IPS DF 6.9 (cell line): ENCODE measurements around the gene SESTD1.

Source experiments
- DNase-seq: peaks from one replicate; pipeline ENCODE4 v3.0.0-alpha.2; 2013; ENCODE audit warnings: low read depth, low spot score
- H3K27ac ChIP-seq: one replicate; pipeline ENCODE4 v1.5.1; 2013; ENCODE audit warnings: low read length, control low read depth
- H3K27me3 ChIP-seq: 2 replicates; pipeline ENCODE4 v1.6.1; 2013; ENCODE audit warnings: mild to moderate bottlenecking, low read length; ENCODE audit not compliant: control insufficient read depth, insufficient read depth
- H3K36me3 ChIP-seq: 2 replicates; pipeline ENCODE4 v1.6.1; 2013; ENCODE audit warnings: low read length; ENCODE audit not compliant: control insufficient read depth, insufficient read depth
- H3K4me1 ChIP-seq: 2 replicates; pipeline ENCODE4 v1.6.1; 2013; ENCODE audit warnings: low read length; ENCODE audit not compliant: control insufficient read depth, insufficient read depth
- H3K4me3 ChIP-seq: 2 replicates; pipeline ENCODE4 v1.5.1; 2013; ENCODE audit warnings: mild to moderate bottlenecking, low read length
- H3K9me3 ChIP-seq: 2 replicates; pipeline ENCODE4 v1.6.1; 2013; ENCODE audit warnings: low read length, inconsistent platforms; ENCODE audit not compliant: control insufficient read depth, insufficient read depth
- WGBS: extraction: QIAGEN DNeasy Blood & Tissue Kit; methylation state at CpG from one replicate; pipeline ENCODE4 v1.1.7; 2013; ENCODE audit warnings: mixed read lengths, missing lambda C conversion rate; ENCODE audit not compliant: insufficient read length, insufficient coverage; 5-methylcytosine and 5-hydroxymethylcytosine counted together

The SESTD1 gene

GRCh38 chr2:179141206-179141605, 123.4 kb downstream of the SESTD1 start:
- WGBS, result no CpG with 5 or more reads among the region's 1 CpG
- no peak for DNase-seq

GRCh38 chr2:179140571-179140970, 124.1 kb downstream of the SESTD1 start:
- Histone ChIP-seq H3K4me3 (no peak overlapping the region), H3K27me3 (peaks cover 2% of the 10 kb centered on the region; the same call in 1 of the 2 replicates), H3K36me3 (no peaks in the 10 kb centered on the region), H3K9me3 (no peaks in the 10 kb centered on the region), H3K4me1 (no peaks in the 10 kb centered on the region), H3K27ac (no peak overlapping the region)
- WGBS, result no CpG with 5 or more reads among the region's 4 CpGs
- DNase-seq, result no peak

More at GRCh38 chr2:179141206-179141605, 123.4 kb downstream of the SESTD1 start:
- Histone ChIP-seq H3K27ac (no peak overlapping the region), H3K36me3 (no peaks in the 10 kb centered on the region), H3K27me3 (peaks cover 2% of the 10 kb centered on the region; the same call in 1 of the 2 replicates), H3K4me1 (no peaks in the 10 kb centered on the region), H3K9me3 (no peaks in the 10 kb centered on the region), H3K4me3 (no peak overlapping the region)

- Histone ChIP-seq H3K4me3 (no peak overlapping the region), H3K27ac (no peak overlapping the region), H3K27me3 (peaks cover 2% of the 10 kb centered on the region; the same call in 1 of the 2 replicates), H3K36me3 (no peaks in the 10 kb centered on the region), H3K4me1 (no peaks in the 10 kb centered on the region), H3K9me3 (no peaks in the 10 kb centered on the region)
- WGBS, result no CpG with 5 or more reads among the region's 4 CpGs
- no peak for DNase-seq
These were observed 125.1 kb downstream of the SESTD1 start for GRCh38 chr2:179139506-179139905.

DNA sequence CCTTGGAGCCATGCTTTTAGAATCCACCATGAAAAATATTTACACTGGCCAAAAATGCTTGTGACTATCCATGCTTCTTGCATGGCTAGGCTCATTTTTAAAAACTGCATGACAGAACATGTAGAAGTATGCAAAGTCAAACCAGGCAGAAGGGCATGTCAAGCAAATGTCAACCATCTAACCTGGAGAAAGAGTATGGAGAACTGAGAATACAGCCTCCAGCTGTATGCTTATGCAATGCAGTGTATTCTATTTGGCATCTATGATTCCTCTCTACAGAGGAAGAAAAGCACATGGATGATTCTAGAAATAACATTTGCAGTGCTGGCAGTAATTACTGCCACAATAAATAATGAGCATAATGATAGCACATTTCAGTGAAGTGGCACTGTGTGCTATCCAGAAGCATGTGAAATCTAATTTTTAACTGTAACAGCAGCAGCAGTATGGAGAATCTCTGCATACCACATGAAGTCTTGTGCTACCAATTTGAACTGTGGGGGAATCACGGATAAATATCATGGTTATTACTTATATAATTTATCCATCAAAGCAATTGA, 127.4 kb downstream of the SESTD1 start:
- no peak for DNase-seq
- Histone ChIP-seq H3K9me3 (no peaks in the 10 kb centered on the region), H3K4me1 (no peaks in the 10 kb centered on the region), H3K27me3 (peaks cover 2% of the 10 kb centered on the region; the same call in 1 of the 2 replicates), H3K36me3 (no peaks in the 10 kb centered on the region), H3K27ac (no peak overlapping the region), H3K4me3 (no peak overlapping the region)
- WGBS, result no CpG with 5 or more reads among the region's 1 CpG

DNA sequence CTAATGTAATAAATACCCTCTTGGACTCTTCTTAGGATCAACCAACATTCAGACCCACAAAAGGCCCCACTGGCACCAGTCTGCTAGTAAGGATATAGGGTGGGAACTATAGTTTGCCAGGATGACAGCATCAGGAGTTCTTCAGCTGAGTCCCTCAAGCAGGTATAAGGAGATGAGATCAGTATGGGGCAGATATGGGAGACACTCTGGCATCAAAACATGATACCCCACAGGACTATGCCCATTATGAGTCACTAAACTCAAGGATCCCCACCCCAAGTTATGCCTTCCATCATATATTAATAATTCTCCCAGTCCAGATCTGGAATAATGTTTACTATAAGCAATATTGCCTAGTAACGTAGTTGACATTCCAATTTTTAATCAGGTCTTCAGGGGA, 131.6 kb downstream of the SESTD1 start:
- peaks cover 2% of the 10 kb centered on the region; the same call in 1 of the 2 replicates for H3K27me3 ChIP-seq
- DNase-seq, result no peak
- H3K9me3 ChIP-seq, result no peaks in the 10 kb centered on the region
- H3K4me3 ChIP-seq, result no peak overlapping the region
- no peak overlapping the region for H3K27ac ChIP-seq
- H3K4me1 ChIP-seq, result no peaks in the 10 kb centered on the region
- no CpG with 5 or more reads among the region's 1 CpG for WGBS
- no peaks in the 10 kb centered on the region; the same call in 1 of the 2 replicates for H3K36me3 ChIP-seq

DNA sequence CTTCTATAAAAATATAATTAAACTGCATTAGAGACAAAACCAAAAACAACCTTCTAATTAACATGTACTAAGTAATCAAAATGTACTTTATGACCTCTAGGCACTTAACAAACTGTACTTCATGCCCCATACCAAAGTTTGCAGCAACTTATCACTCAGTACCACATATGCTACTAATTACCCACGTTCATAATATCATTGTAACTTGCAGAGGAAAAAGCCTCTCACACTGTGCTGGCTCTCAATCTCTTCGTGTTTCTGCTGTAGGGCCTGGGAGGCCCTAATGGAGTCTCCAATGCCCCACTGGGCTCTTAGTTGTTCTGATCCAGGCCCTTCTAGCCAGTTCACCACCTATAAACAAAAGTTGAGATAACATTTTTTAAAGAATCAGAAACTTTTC, 132.6 kb downstream of the SESTD1 start:
- no peaks in the 10 kb centered on the region for H3K27me3 ChIP-seq
- no peaks in the 10 kb centered on the region; the same call in 1 of the 2 replicates for H3K36me3 ChIP-seq
- H3K27ac ChIP-seq, result no peak overlapping the region
- H3K4me3 ChIP-seq, result no peak overlapping the region
- DNase-seq, result no peak
- no peaks in the 10 kb centered on the region for H3K9me3 ChIP-seq
- H3K4me1 ChIP-seq, result no peaks in the 10 kb centered on the region
- WGBS, result no CpG with 5 or more reads among the region's 2 CpGs

DNA sequence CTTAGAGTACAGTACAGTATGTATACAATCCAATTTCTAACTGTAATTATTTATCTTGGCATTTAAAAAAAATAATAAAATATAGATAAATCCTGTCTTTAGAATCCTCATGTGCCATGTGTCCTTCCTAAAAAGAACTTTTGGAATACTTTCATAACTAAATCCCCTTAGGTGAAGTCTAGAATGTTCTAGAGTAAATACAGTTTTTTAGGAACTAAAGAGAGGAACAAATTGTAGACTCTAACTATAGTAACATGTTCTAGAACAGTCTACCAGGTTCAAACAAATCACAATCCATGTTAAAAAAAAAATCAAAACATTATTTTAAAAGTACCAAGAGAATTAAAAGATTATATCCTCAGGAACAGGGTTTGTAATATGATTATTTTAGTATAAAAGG, 134.1 kb downstream of the SESTD1 start:
- Histone ChIP-seq H3K36me3 (no peaks in the 10 kb centered on the region; the same call in 1 of the 2 replicates), H3K27me3 (no peaks in the 10 kb centered on the region), H3K9me3 (no peaks in the 10 kb centered on the region), H3K27ac (no peak overlapping the region), H3K4me3 (no peak overlapping the region), H3K4me1 (no peaks in the 10 kb centered on the region)
- no peak for DNase-seq

DNA sequence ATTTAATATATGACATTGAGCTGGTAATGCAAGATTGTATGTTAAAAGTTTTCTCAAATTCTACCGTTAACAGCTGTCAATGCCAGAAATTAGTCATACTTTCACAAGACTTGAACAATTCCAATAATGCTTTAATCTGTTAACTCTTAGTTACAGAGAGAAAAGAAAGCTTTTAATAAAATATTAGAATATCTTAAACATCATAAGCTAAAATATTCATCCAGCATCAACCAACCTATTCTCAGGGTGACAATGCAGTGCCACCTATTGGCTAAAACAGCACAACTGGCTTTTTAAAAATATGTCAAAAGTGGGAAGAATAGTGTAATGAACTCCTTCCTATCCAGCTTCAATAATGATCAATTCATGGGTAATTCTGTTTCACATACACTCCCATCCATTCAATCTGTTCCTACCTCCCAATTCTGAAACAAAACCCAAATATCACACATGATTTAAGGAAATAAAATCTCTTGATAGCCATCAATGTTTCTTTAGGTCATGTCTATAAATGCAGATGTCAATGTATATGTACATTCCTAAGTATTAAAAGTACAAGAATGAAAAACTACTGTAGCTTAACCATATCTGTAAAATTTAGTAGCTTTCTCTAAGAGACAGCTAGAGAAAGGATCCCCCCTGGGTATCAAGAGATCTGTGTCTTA, 134.9 kb downstream of the SESTD1 start:
- no peaks in the 10 kb centered on the region for H3K27me3 ChIP-seq
- no peaks in the 10 kb centered on the region for H3K9me3 ChIP-seq
- no peaks in the 10 kb centered on the region for H3K4me1 ChIP-seq
- no peaks in the 10 kb centered on the region; the same call in 1 of the 2 replicates for H3K36me3 ChIP-seq
- no CpG with 5 or more reads among the region's 1 CpG for WGBS
- no peak for DNase-seq
- no peak overlapping the region for H3K27ac ChIP-seq
- H3K4me3 ChIP-seq, result no peak overlapping the region

DNA sequence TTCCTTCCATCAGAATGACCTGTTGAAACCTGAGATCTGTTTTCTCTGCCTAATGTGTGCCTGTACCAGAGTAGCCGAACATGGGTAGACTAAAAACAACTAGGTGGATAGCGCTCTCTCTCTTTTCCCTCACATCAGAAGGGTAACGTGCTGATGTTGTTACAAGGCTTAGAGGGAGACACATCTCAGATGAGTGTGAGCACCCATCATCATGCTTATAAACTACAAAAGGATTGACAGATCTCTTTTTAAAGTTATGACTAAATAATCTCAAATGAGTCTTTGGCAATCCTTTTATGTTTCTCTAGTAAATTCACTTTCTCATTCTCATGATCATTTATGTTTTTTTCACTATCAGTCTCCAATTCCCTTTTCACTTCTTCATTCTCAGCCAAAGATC, 139.2 kb downstream of the SESTD1 start:
- H3K4me3 ChIP-seq, result no peak overlapping the region
- no peaks in the 10 kb centered on the region for H3K36me3 ChIP-seq
- DNase-seq, result no peak
- no peaks in the 10 kb centered on the region for H3K4me1 ChIP-seq
- H3K27ac ChIP-seq, result no peak overlapping the region
- no peaks in the 10 kb centered on the region for H3K27me3 ChIP-seq
- H3K9me3 ChIP-seq, result no peaks in the 10 kb centered on the region
- WGBS, result no CpG with 5 or more reads among the region's 3 CpGs

DNA sequence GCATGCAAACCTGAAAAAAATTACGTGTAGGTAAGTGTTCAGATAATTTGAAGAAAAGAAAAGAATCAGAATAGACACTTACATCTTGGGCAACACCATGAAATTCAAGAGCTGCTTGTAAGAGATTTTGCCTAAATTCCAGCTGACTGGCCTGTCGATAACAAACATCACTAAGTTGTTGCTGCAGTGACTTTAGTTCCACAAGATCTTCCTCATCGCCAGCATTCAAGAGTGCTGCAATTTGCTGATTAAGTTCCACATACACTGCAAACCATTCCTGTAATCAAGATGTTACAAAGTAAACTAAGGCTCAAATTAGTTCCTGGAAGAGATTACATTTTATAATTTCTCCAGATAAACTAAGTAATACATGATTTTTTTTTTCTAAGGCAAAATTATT, 140.3 kb downstream of the SESTD1 start:
- Histone ChIP-seq H3K9me3 (no peaks in the 10 kb centered on the region), H3K4me1 (no peaks in the 10 kb centered on the region), H3K27me3 (no peaks in the 10 kb centered on the region), H3K4me3 (no peak overlapping the region), H3K27ac (no peak overlapping the region), H3K36me3 (no peaks in the 10 kb centered on the region)
- WGBS, result no CpG with 5 or more reads among the region's 3 CpGs
- no peak for DNase-seq

DNA sequence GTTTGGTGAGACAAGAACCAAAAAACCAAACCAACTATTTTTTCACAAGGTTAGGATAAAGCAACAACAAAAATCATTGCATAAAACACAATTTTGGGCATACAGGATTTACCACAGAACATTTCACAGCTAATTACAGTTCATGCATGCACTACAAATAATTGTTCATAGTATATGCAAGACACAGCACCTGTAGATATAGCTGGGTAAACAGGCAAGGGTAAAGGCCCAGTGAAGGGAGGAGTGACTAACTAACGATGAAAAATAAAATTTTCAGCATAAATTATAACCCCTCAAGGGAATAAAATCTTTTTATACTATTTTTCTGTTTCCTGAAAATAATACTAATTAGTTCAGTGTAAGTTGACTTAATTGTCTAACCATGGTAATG, 141.4 kb downstream of the SESTD1 start:
- Histone ChIP-seq H3K36me3 (no peaks in the 10 kb centered on the region), H3K4me3 (no peak overlapping the region), H3K4me1 (no peaks in the 10 kb centered on the region), H3K27me3 (no peaks in the 10 kb centered on the region), H3K9me3 (no peaks in the 10 kb centered on the region), H3K27ac (no peak overlapping the region)
- DNase-seq, result no peak
- no CpG with 5 or more reads among the region's 1 CpG for WGBS
